Ovary (tissue), 9 donors: Measurements from ENCODE around the gene PLAGL1. TPM values are rescaled to one million over a fixed set of nuclear protein-coding genes. Genes with fewer than 3 reads are reported as not detected.

Experiments used
- DNase-seq, 5 donors: peaks; one replicate each; pipeline ENCODE4 v3.0.0-alpha.2; 2019 to 2020
- H3K27ac ChIP-seq, 2 donors: fragments of 200-600 bp; one replicate each; pipeline versions ENCODE4 v1.5.1 to v1.8.0; 2019 to 2022
- H3K27me3 ChIP-seq: fragments of 200-600 bp; one replicate; pipeline ENCODE4 v1.8.0; 2022
- H3K36me3 ChIP-seq: fragments of 200-600 bp; sonication (generic); one replicate; pipeline ENCODE4 v1.5.1; 2019
- H3K4me1 ChIP-seq: one replicate; pipeline ENCODE4 v1.8.1; 2013; ENCODE audit warnings: mild to moderate bottlenecking, moderate library complexity; ENCODE audit not compliant: insufficient read depth
- H3K4me3 ChIP-seq: fragments of 200-600 bp; sonication (generic); one replicate; pipeline ENCODE4 v1.5.1; 2017
- H3K9me3 ChIP-seq, 2 donors: fragments of 200-600 bp in 1 of 2; sonication (generic) in 1 of 2; one replicate each; pipeline versions ENCODE4 v1.5.1 to v1.8.1; 2013 to 2019; ENCODE audit warnings: mild to moderate bottlenecking in 1 of 2, moderate library complexity in 1 of 2
- EP300 ChIP-seq: sonication (generic); formaldehyde crosslinking; IDR thresholded peaks from one replicate; pipeline ENCODE4 v1.6.1; 2017; ENCODE audit warnings: antibody characterized with exemption
- POLR2A ChIP-seq: fragments of 450-650 bp; IDR thresholded peaks from one replicate; pipeline ENCODE4 v1.6.1; 2017; ENCODE audit warnings: antibody characterized with exemption, mild to moderate bottlenecking, moderate library complexity
- WGBS, 3 donors: extraction: QIAGEN DNeasy Blood & Tissue Kit in 1 of 3; methylation state at CpG; one replicate each; pipeline versions ENCODE4 v1.1.5 to v1.1.7; 2013 to 2017; 5-methylcytosine and 5-hydroxymethylcytosine counted together
- intact Hi-C, 4 donors: fragments of 100-400 bp; cut with DNase I; formaldehyde crosslinking; loops; one replicate each; pipeline versions ENCODE4 v1.11.0 to v1.15.1; 2022 to 2023
- polyA plus RNA-seq, 2 donors: library from polyadenylated mRNA; stranded (reverse); fragments of 200-250 nt in 1 of 2; fragments of 350-450 nt in 1 of 2; fragmentation: Illumina TruSeq in 1 of 2; extraction: RNeasy Lipid Tissue Mini Kit (QIAGEN cat#74804) in 1 of 2; gene quantifications; one replicate each; pipeline ENCODE4 v1.2.3, GENCODE V29; 2013 to 2014
- total RNA-seq, 7 donors: library from RNA; depleted of rRNA in 2 of 7; stranded (reverse); fragments of >200 nt in 2 of 7; fragmentation: NEBNext Ultra II Directional in 3 of 7; extraction: Animal tissue kit (Norgen Biotek cat#: 25700) in 3 of 7; gene quantifications; one replicate each; pipeline versions ENCODE4 v1.1.0 to v1.2.4, GENCODE V29; 2016 to 2023
- TF ChIP-seq, protein P1 (sequence below), 3 donors: fragments of 450-650 bp in 2 of 3; fragments of 200-600 bp in 1 of 3; IDR thresholded peaks; one replicate each; pipeline versions ENCODE4 v1.5.1 to v1.8.0; 2016 to 2022; ENCODE audit warnings: antibody characterized with exemption in 3 of 3, mild to moderate bottlenecking in 1 of 3
- donor health status: DM: no; HTN: no; CAD: no; lungs with moderate emphysema.
- donor health status: DM: no; HTN: no; CAD: no.
- donor health status: Bipolar disorder and iron deficiency.
- donor health status: DM: yes; HTN: yes; CAD: no.
- donor health status: DM: no; HTN: no; CAD: no.
- donor health status: DM: yes; HTN: yes; CAD: no.

The PLAGL1 gene
- total and polyA plus RNA-seq, 9 donors: 17.8 to 53.4 (median 32.1) TPM

DNA sequence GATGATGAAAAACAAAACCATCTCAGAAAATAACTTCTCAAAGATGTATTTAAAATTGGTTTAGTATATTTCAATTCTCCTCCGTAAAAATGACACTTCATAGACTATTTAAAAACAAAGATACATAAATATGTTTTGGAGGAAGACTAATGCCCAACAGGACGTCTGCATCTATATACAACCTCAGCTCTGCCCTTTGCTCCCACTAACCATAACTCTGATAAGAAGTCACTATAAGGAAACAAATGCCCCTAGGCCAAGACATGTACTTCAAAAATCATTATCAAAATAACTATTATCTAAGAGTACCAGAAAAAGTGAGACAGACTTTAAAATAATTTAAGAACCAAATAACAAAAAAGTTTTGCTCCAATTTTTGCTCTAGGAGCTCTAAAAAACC, 23.4 kb downstream of the PLAGL1 start:
- 44 to 60% (median 59%) methylated on average over 2 of the region's 2 CpGs for WGBS, 3 donors

DNA sequence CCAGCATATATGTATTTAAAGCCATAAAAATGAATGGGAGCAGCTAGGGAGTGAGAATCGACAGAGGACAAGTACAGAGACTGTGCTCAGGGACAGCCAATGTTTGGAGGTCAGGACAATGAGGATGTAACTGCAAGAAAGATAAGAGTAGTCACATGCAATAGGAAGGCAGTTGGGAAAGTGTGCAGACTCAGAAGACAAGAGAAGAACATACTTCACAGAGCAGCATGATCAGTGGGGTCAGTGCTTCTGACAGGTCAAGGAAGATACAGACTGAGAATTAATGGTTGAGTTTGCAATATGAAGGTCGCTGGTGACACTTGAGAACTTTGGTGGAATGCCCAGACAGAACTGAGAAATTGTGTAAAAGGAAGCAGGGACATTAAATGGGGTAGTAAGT, 25.1 kb downstream of the PLAGL1 start:
- Histone ChIP-seq H3K9me3 (no peaks in the 10 kb centered on the region), H3K4me1 (no peaks in the 10 kb centered on the region), H3K27ac (no peak overlapping the region), H3K36me3 (no peaks in the 10 kb centered on the region), H3K27me3 (no peaks in the 10 kb centered on the region), H3K4me3 (no peak overlapping the region)
- WGBS, 3 donors: 61 to 70% (median 70%) methylated on average over 2 of the region's 2 CpGs
- TF ChIP-seq EP300: no peak
- TF ChIP-seq, protein P1, sequence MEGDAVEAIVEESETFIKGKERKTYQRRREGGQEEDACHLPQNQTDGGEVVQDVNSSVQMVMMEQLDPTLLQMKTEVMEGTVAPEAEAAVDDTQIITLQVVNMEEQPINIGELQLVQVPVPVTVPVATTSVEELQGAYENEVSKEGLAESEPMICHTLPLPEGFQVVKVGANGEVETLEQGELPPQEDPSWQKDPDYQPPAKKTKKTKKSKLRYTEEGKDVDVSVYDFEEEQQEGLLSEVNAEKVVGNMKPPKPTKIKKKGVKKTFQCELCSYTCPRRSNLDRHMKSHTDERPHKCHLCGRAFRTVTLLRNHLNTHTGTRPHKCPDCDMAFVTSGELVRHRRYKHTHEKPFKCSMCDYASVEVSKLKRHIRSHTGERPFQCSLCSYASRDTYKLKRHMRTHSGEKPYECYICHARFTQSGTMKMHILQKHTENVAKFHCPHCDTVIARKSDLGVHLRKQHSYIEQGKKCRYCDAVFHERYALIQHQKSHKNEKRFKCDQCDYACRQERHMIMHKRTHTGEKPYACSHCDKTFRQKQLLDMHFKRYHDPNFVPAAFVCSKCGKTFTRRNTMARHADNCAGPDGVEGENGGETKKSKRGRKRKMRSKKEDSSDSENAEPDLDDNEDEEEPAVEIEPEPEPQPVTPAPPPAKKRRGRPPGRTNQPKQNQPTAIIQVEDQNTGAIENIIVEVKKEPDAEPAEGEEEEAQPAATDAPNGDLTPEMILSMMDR (IDR thresholded peaks at IDR 0.05): no peak
- no peak for TF ChIP-seq POLR2A
- DNase-seq: no peak
- intact Hi-C loops: no loop called here

More for the DNA sequence above, 23.4 kb downstream of the PLAGL1 start:
- Histone ChIP-seq H3K27me3 (no peaks in the 10 kb centered on the region), H3K36me3 (no peaks in the 10 kb centered on the region), H3K4me3 (no peak overlapping the region), H3K27ac (no peak overlapping the region), H3K9me3 (no peaks in the 10 kb centered on the region), H3K4me1 (no peaks in the 10 kb centered on the region)
- TF ChIP-seq, protein P1 (IDR thresholded peaks at IDR 0.05): no peak
- TF ChIP-seq POLR2A (no peak), EP300 (no peak)
- intact Hi-C loops: no loop called here
- no peak for DNase-seq

DNA sequence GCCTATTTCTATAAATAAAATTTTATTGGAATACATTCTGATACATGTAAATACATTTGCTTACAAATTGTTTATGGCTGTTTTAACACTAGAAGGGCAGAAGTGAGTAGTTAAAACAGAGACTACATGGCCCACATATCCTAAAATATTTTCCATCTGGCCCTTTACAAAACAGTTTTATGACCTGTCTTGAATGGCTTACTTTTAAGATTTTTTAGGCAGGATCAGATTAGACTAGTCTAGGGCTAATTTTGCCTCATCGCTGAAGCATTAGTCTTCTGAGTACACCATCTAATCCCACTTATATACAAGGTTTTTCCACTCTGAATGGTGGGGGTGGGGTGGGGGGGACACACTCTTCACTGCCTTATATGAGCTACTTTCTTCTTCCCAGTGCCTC, 27.1 kb downstream of the PLAGL1 start:
- TF ChIP-seq POLR2A (no peak), EP300 (no peak)
- TF ChIP-seq, protein P1 (IDR thresholded peaks at IDR 0.05): no peak
- 94 to 98% (median 96%) methylated on average over 1 of the region's 1 CpG for WGBS, 3 donors
- H3K4me1 ChIP-seq: no peaks in the 10 kb centered on the region
- DNase-seq: no peak
- H3K27me3 ChIP-seq: no peaks in the 10 kb centered on the region
- no peak overlapping the region for H3K27ac ChIP-seq
- no peak overlapping the region for H3K4me3 ChIP-seq
- H3K9me3 ChIP-seq: no peaks in the 10 kb centered on the region
- no peaks in the 10 kb centered on the region for H3K36me3 ChIP-seq
- intact Hi-C loops: no loop called here

DNA sequence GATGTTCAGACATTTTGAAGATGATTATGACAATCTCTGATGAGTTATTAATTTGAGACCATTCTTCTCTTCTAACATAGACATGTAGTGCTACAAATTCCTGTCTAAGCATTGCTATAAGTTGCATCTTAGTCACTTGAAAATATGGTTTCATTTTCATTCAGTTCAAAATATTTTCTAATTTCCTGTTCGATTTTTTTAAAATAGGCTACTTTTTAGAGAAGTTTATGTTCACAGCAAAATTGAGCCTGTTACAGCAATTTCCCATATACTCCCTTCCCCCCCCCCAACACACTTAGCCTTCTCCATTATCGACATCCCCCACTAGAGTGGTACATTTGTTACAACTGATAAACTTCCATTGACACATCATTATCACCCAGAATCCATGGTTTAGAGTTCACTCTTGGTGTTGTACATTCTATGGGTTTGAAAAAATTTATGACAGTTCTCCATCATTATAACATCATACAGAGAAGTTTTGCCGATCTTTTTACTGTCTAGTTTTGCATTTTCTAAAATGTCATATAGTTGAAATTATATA, 31.2 kb downstream of the PLAGL1 start:
- DNase-seq: no peak
- H3K27ac ChIP-seq: no peak overlapping the region
- no peaks in the 10 kb centered on the region for H3K4me1 ChIP-seq
- TF ChIP-seq, protein P1 (IDR thresholded peaks at IDR 0.05): no peak
- TF ChIP-seq POLR2A (no peak), EP300 (no peak)
- no peaks in the 10 kb centered on the region for H3K9me3 ChIP-seq
- intact Hi-C loops: no loop called here
- no peak overlapping the region for H3K4me3 ChIP-seq
- H3K27me3 ChIP-seq: no peaks in the 10 kb centered on the region
- WGBS, 3 donors: 56 to 73% (median 62%) methylated on average over 3 of the region's 3 CpGs
- H3K36me3 ChIP-seq: no peaks in the 10 kb centered on the region
